Measurements from ENCODE around the gene CFAP46.
"Not testable (repeated sequence)": the region's sequence is repeated elsewhere in the genome, so short reads cannot be mapped to it uniquely, and the experiment has no call there.

Gene CFAP46

GRCh38 chr10:132945125-132945893 is 2.9 kb upstream of the CFAP46 start:
- no peak for DNase-seq (ENCODE audit: low read depth in 1 of 2, low spot score in 1 of 2)

DNA sequence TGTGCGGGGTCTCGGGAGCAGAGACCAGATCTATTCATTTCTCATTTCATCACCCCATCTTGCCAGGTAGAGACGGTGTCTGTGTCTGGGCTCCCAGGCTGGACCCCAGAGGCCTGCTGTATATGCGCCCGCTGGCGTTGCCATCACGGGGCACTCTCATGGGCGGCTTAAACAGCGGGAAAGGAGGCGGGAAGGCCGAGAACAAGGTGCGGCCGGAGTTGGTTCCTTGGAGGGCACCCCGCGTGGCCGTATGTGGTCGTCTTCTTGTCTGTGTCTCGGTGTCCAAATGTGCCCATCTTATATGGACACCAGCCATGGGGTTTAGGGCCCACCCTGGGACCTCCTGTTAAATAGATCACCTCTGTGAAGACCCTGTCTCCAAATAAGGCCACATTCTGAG is 2.1 kb upstream of the CFAP46 start:
- no peak for DNase-seq (ENCODE audit: low read depth in 1 of 2, low spot score in 1 of 2)

- DNase-seq (ENCODE audit: low read depth in 1 of 2, low spot score in 1 of 2), result no peak
Observed at GRCh38 chr10:132943791-132944404, 1.5 kb upstream of the CFAP46 start.

DNA sequence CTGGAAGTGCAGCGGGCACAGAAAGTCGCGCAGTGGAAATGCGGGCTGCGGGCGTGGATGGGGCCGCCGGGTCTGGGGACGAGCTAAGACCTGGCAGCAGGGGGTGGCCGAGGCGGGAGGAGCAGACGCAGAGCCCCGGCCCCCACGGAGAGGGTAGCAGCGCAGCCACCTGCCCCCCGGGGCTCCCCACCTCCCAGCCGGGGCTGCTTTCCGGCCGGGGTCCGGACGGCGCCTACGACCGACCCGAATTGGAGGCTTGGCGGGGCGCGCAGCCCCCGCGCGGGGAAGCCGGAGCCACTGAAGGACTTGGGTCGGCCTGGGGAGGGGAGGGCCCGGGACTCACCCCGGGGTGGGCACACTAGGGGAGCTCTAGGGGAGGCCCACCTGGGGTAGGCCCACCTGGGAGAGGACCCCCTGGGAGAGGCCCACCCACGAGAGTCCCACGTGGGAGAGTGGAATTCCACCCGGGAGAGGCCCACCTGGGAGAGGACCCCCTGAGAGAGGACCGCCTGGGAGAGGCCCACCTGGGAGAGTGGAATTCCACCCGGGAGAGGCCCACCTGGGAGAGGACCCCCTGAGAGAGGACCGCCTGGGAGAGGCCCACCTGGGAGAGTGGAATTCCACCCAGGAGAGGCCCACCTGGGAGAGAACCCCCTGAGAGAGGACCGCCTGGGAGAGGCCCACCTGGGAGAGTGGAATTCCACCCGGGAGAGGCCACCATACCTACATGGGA is 854 bp upstream of the CFAP46 start:
- no peak for DNase-seq (ENCODE audit: low read depth in 1 of 2, low spot score in 1 of 2)

GRCh38 chr10:132941640-132942051 is 724 bp downstream of the CFAP46 start:
- DNase-seq (ENCODE audit: low read depth in 1 of 2, low spot score in 1 of 2), result no peak

DNA sequence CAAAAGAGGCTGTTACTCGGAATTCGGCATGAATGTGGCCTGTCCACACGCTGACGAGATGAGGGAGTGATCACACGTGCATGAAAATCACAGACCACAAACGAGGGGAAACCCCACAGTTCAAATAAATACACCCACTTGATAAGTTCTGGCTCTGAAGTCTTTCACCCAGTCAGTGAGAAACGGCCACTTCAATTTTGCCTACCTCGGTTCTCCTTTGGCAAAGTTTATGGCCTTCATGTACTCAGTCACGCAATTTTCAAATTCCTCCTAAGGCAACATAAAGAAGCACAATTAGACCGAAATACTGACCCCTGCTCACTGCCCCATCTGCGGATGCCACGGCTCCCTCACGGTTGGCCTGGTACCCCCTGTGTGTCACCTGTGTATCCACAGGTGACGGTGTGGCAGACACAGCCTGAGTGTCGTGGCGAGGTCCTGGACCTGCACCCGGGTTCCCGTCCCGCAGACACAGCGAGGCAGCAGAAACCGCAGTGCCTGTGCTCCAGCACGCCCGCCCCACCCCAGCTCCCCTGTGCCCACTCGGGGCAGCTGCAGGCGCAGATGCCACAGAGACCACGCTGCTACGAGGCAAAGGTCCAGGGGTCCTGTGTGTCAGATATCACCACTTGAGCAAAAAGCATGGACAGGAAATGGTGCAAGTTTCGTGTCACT is 1.4 kb downstream of the CFAP46 start:
- DNase-seq (ENCODE audit: low read depth in 1 of 2, low spot score in 1 of 2), result no peak

DNA sequence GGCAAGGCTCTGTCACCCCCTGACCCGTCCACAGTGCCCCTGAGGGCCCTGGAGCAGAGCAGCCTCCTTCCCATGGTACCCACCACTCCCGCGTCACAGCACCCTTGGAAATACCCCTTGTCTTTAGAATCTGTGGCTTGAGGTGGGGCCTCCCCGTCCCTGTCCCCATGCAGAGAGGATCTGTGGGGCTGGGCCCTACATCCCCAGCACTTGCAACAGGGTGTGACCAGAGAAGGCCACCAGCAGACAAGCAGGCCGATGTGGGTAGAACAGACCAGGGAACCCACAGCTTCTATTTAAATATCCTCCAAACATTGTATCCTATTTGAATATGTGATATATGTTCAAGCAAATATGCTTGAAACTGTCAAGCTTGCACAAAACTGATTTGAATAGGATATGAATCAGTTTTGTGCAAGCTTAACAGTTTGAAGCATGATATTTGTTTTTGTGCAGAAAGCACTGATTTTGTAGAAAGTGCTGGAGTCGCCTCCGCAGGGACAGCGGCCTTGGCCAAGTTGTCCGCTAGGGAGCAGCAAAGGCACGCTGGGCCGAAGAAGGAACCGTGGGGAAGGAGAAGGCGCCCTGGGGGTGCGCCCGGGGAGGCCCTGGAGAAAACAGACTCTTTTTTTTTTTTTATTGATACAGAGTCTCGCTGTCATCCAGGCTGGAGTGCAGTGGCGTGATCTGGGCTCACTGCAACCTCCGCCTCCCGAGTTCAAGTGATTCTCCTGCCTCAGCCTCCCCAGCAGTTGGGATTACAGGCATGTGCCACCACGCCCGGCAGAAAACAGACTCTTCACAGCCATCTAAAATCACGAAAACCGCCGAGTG is 2.2 kb downstream of the CFAP46 start:
- DNase-seq (ENCODE audit: low read depth in 1 of 2, low spot score in 1 of 2), result peak in 1 of 2 donors; percentile 22

DNA sequence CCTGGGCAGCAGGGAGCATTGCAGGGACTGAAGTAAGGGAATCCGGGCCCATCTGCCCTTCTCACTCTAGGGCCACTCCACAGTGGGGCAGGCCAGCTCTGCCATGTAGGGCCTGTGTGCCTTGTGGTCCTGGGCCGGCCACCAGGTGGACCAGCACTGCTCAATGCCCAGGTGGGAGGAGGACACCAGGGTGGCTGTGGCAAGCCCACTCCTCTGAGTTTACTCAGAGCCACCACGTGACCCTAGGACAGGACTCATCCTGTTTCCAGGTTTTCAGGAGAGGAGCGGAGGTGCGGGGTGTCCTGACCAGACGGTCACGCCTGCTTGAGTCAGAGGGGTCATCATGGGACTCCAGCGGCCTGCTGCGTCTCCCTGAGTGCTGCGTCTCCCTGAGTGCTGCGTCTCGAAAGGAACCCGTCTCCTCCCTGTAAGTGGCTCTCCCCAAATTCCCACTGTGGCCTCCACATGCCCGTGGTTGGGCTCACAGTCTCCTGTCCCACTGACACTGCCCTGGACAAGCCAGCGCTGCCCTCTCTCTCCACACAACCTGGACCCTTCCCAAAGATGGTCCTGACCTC is 2.9 kb downstream of the CFAP46 start:
- DNase-seq (ENCODE audit: low read depth in 1 of 2, low spot score in 1 of 2), result no peak

- no peak for DNase-seq (ENCODE audit: low read depth in 1 of 2, low spot score in 1 of 2)
Observed at GRCh38 chr10:132938472-132939339, 3.7 kb downstream of the CFAP46 start.

- no peak for DNase-seq (ENCODE audit: low read depth in 1 of 2, low spot score in 1 of 2)
Observed at GRCh38 chr10:132937861-132938260, 4.5 kb downstream of the CFAP46 start.

GRCh38 chr10:132934953-132935352 is 7.4 kb downstream of the CFAP46 start:
- DNase-seq (ENCODE audit: low read depth in 1 of 2, low spot score in 1 of 2), result no peak

GRCh38 chr10:132933308-132934042 is 8.9 kb downstream of the CFAP46 start:
- DNase-seq (ENCODE audit: low read depth in 1 of 2, low spot score in 1 of 2), result no peak

DNA sequence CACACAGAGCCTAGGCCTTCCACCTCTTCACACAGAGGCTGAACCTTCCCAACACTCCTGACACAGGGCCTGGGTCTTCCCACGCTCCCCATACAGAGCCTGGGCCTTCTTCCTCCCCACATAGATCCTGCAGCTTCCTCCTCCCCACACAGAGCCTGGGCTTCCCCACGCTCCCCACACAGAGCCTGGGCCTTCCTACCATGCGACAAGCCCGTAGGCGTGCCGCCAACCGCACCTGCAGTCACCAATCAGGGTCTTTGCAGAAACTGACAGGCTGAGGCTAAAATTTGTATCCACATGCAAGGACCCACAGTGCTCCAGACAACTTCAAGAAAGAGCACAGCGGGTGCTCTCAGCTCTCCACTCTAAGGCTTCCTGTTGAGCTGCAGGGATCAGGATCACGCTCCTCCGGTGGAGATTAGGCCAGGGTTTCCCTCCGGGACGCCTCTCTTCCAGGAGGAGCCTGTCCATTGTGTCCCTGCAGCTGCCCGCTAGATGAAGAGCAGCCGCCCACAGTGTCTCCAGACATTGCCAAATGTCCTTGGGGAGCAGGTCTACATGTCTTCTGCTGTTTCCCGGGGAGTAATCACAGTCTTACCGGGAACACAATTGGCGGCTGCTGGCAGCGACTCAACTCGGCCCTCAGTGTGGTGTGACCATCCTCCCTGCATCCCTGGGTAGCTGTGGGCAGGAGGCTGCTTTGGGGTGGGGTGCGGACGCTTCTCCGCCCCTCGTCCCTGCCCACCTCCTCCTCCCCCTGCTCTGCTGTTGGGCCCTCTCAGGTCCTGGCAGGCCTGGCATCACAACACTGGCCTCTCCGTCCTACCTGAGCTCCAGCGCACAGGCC is 9.7 kb downstream of the CFAP46 start:
- DNase-seq (ENCODE audit: low read depth in 1 of 2, low spot score in 1 of 2), result no peak

DNA sequence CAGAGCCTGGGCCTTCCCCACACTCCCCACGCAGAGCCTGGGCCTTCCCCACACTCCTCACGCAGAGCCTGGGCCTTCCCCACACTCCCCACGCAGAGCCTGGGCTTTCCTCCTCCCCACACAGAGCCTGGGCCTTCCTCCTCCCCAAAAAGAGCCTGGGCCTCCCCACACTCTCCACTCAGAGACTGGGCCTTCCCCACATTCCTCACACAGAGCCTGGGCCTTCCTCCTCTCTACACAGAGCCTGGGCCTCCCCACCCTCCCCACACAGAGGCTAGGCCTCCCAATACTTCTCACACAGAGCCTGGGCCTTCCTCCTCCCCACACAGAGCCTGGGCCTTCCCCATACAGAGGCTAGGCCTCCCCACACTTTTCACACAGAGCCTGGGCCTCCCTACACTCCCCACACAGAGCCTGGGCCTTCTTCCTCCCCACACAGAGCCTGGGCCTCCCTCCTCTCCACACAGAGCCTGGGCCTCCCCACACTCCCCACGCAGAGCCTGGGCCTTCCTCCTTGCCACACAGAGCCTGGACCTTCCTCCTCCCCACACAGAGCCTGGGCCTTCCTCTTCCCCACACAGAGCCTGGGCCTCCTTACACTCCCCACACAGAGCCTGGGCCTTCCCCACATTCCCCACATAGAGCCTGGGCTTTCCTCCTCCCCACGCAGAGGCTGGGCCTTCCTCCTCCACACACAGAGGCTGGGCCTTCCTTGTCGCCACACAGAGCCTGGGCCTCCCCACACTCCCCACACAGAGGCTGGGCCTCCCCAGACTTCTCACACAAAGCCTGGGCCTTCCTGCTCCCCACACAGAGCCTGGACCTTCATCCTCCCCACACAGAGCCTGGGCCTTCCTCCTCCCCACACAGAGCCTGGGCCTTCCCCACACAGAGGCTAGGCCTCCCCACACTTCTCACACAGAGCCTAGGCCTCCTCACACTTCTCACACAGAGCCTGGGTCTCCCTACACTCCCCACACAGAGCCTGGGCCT is 10.8 kb downstream of the CFAP46 start:
- peak in 1 of 2 donors; percentile 14 for DNase-seq (ENCODE audit: low read depth in 1 of 2, low spot score in 1 of 2)

DNA sequence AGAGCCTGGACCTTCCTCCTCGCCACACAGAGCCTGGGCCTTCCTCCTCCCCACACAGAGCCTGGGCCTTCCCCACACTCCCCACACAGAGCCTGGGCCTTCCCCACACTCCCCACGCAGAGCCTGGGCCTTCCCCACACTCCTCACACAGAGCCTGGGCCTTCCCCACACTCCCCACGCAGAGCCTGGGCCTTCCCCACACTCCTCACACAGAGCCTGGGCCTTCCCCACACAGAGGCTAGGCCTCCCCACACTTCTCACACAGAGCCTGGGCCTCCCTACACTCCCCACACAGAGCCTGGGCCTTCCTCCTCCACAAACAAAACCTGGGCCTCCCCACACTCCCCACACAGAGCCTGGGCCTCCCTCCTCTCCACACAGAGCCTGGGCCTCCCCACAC is 11.7 kb downstream of the CFAP46 start:
- DNase-seq (ENCODE audit: low read depth in 1 of 2, low spot score in 1 of 2), result not testable (repeated sequence)

DNA sequence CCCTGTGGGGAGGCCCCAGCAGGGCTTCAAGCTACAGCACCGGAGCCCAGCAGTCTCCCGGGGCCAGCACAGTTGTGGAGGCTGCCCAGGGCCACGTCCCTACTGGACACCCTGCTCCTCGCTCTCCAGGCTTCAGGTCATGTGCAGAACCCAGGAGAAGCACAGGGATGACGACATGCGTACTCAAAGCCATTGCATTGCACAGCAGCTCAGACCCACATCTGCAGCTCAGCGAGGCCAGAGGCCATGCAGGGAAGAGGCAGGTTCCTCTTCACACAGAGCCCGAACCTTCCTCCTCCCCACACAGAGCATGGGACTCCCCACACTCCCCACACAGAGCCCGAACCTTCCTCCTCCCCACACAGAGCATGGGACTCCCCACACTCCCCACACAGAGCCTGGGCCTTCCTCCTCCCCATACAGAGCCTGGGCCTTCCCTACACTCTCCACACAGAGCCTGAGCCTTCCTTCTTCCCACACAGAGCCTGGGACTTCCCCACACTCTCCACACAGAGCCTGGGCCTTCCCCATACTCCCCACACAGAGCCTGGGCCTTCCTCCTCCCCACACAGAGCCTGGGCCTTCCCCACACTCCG is 12.3 kb downstream of the CFAP46 start:
- DNase-seq (ENCODE audit: low read depth in 1 of 2, low spot score in 1 of 2), result no peak
